Ureter (tissue), 1 donor: ENCODE data around the gene ULBP2. TPM values are rescaled to one million over a fixed set of nuclear protein-coding genes. Genes with fewer than 3 reads are reported as not detected.
"Not testable (repeated sequence)": the region's sequence is repeated elsewhere in the genome, so short reads cannot be mapped to it uniquely, and the experiment has no call there.

ENCODE experiments used
- DNase-seq: peaks from one replicate; pipeline ENCODE4 v3.0.0-alpha.2; 2020; ENCODE audit warnings: low spot score
- total RNA-seq: library from RNA; stranded (reverse); gene quantifications from one replicate; pipeline ENCODE4 v1.2.4, GENCODE V29; 2023
- donor health status: DM: yes; HTN: yes; CAD: no.

The ULBP2 gene
- total RNA-seq, 1 donor from 2014 or later = 3.0 TPM

DNA sequence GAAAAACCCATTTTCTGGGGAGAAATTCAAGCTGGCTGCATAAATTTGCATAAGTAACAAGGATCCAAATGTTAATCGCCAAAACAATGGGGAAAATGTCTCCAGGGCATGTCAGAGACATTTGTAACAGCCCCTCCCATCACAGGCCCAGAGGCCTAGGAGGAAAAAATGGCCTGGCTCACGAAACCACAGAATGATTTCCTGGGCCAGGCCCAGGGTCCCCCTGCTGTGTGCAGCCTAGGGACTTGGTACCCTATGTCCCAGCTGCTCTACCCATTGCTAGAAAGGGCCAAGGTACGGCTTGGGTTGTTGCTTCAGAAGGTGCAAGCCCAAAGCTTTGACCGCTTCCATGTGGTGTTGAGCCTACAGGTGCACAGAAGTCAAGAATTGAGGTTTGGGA, 33.3 kb upstream of the ULBP2 start:
- DNase-seq = not testable (repeated sequence)

DNA sequence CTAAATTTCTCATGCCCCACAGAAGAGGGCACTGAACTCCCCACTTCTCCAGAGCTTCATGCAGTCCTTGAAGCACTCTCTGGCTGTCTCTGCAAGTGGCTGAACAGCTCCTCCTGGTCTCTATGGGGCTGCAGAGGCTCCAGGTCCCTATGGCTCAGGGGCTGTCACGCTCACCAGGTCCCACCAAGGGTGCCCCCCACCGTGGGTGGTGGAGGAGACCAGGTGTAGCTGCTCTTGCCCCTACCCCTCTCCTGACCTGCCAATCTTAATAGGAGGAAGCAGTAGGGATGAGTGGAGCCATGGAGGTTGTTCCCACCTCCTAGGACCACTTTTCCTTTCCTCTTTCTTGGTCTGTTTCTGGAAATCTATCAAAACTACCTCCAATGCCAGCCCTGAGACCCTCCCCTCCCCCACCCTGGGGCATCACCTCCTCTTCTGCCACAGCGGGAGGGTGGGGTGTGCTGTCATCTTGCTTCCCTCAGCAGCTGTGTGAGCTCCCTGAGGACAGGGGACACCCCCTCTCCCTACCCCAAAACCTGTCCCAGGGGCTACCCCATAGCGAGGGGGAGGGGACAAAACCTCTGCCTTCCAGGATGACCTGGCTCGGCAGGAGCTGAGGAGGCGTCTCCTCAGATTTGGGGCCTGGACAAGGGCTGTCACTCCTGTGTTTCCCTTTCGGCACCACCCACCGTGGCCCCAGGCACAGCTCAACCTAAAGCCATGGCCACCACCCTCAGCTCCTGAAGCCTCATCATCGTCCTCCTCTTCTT, 31.9 kb upstream of the ULBP2 start:
- DNase-seq = no peak

- no peak for DNase-seq
These were observed 31.1 kb upstream of the ULBP2 start for GRCh38 chr6:149910721-149911151.

- DNase-seq = not testable (repeated sequence)
These were observed 29.1 kb upstream of the ULBP2 start for GRCh38 chr6:149912680-149913079.

GRCh38 chr6:149913085-149913484, 28.7 kb upstream of the ULBP2 start:
- DNase-seq = no peak

DNA sequence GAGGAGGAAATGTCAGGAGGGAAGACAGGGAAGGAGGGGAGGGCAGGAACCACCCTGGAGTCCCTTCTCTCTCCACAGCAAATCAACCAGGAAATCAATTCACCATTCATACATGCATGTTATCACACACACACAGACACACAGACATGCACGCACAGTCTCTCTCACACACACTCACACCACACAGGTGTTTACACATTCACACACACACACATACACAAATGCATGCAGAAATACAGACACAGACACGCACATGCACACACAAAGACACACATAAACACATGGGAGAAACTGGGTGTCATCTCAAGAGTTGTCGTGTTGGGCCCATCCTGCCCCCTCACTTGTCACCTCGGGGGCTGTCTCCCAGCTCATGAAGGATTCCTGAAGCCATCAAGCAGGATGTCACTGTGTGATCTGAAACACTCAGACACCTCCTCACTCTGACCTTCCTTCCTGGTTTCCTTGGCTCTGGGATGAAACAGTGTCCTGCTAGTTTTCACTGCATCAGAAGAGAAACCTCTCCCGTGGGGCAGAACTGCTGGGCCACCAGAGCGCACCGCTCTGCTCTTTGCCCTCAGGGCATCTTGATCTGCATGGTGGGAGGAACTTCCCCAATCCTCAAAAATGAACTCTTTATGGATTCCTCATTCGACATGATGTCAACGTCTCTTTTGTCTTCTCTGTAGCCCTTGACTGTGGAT, 28.1 kb upstream of the ULBP2 start:
- no peak for DNase-seq

DNA sequence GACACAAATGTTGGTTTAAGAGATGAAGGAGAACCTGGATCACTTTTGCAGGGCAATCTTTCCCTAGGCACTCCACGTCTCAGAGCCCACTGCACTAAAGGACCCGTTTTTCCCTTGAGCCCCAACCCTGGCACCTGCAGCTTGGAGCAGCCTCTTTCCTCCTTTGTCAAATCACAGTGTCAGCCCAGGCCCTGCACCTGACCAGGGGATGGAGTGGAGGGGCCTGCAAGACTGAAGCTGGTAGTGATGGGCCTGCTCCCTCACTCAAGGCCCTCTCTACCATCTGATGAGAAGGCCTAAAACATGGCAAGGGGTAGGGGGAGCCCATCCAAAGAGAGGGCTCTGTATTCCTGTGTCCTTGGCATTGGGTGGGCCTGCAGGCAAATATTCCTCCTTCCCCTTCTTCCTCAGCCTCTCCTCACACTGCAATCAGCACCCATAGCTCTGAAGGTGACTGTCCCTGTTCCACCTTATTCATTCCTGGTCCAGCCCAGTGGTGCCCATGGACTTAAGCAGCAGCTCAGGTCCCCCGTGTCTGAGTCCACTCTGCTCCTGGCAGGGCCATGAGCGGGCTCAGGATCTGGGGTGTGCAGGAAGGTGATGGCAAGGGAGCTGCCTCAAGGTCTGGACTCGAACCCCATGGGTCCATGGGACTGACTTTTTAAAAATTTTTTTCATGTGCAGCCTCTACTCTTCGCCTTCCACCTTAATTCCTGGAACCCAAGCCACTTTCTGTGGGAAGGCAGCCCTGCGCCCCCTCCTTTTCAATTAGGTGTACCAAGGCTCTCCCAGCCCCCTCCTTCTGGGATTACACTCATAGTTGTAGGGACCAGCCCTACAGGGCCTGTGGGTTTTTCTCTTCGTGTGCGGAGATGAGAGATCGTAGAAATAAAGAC, 25.6 kb upstream of the ULBP2 start:
- no peak for DNase-seq

DNA sequence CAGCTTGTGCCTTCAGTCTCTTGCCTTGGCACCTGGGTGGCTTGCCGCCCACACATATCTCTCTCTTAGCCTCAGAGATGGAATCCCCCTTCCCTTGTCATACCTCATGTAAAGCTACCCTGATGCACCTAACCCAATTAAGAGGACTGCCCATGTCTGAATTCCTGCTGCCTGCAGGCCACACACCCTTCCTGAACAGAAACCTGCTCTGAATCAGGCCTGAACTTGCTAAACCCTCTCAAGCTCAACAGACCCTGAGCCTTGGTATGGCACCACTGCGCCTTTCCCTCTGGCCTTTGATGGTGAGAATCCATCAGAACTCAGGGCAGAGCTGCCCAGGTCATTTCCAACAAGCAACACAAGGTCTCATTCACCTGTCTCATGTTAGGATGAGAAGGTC, 24.1 kb upstream of the ULBP2 start:
- DNase-seq = no peak

GRCh38 chr6:149918151-149918905, 23.5 kb upstream of the ULBP2 start:
- DNase-seq = peak; percentile 23

GRCh38 chr6:149919126-149919833, 22.5 kb upstream of the ULBP2 start:
- not testable (repeated sequence) for DNase-seq

GRCh38 chr6:149919834-149920225, 22.0 kb upstream of the ULBP2 start:
- DNase-seq = peak; percentile 34

GRCh38 chr6:149921361-149921760, 20.5 kb upstream of the ULBP2 start:
- peak; percentile 33 for DNase-seq

- peak; percentile 42 for DNase-seq
These were observed 19.7 kb upstream of the ULBP2 start for GRCh38 chr6:149922091-149922490.

DNA sequence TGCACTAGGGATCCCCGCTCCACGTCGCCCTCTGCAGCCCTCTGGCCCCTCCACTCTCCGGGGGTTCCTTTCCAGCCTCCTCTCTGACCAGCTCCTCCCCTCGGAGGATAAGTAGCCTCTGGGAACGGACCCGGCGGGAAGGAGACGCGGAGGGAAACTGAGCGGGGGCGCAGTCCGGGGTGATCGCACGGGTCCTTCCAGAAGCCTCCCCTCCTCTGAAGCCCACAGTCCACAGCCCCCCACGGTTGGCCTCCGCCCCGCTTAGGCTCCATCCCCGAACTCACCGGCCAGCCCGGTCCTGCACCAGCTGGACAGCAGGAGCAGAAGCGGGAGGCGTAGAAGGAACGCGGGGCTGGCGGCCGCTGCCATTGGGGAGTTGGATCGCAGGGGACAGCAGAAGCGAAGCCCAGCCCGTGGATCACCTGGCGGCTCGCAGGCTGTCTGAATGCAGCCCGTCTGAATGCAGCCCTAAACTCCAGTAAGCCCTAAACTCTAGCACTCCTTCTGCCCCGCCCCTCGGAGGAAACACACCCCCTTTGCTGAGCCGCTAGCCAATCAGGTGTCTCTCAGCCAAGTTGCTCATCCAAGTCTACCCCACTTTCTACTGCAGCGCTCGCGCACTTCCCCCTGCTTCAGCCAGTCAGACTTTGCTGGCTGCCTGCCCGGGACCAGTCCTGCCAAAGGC, 19.0 kb upstream of the ULBP2 start, which contains the start of gene RAET1G:
Gene RAET1G, minus strand, starts transcription at position 480 of the 685 bp plus-strand sequence. Its CDS starts 111 bp downstream, at position 369.
- peak; percentile 94 for DNase-seq

DNA sequence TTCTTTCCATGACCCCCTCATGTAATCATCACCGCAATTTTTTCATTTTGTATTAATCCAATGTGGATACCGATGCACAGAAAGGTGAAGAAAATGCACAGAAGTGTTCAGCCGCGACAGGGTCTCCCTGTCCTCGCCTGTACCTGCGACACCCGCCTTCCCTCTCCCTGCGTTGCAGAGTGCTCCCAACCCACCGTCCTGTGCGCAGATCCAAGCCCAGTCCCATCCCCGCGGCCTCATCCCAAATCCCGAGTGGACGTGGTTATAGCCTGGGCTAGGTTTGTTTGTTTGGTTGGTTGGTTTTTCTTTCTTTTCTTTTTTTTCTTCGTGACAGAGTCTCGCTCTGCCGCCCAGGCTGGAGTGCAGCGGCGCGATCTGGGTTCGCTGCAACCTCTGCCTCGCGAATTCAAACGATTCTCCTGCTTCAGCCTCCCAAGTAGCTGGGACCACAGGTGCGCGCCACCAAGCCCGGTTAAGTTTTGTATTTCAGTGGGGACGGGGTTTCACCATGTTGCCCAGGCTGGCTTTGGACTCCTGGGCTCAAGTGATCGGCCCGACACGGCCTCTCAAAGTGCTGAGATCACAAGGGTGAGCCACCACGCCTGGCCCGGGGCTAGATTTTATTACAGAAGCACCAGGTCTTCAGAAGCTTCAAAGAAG, 18.4 kb upstream of the ULBP2 start:
- peak; percentile 40 for DNase-seq

DNA sequence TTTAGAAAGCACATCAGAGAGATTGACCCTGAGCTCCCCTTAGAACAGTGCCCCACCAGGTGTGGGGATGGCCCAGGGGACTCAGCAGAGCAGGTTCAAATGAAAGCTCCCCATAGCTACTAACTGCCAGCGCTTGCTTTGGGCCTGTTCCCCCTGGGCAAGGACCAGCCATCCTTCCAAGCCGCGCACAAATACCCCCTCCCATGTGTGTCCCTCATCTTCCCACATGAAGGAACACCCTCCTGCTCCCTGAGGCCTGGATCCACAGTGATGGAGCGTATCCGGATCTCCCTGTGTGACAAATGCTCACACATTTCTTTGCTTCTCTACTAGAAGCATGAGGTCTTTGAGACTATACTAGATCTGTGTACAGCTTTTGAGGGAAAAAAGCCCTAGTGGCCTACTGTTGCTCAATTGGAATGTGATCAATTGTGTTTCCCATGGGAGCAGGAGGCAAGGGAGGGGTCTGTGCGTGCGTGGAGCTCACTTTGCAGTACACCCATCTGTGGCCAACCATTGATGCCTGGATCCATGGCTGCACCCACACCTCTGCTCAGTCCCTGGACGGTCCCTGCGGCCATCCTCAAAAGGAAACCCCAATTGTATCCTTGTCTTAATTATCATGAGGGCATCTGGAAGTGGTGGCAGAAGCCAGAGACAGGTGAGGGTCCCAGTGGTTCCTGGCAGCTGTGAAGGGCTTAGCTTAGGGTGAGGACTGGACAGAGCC, 17.4 kb upstream of the ULBP2 start:
- DNase-seq = peak; percentile 37

DNA sequence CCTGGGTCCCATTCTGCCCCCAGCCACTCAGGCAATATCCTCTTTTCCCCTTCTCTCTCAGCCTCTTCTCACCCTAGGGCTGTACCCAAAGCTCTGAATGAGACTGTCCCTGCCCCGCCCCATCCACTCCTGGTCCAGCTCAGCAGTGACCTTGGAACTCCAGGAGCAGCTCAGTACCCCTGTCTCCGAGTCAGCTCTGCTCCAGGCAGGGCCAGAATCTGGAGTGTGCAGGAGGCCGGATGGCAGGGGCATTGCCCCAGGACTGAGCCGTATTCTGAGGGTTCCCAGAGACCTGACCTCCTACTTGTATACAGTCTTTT, 16.9 kb upstream of the ULBP2 start:
- DNase-seq = peak; percentile 43

GRCh38 chr6:149925253-149925973, 16.4 kb upstream of the ULBP2 start:
- DNase-seq = peak; percentile 50
